Hepatocyte (in vitro differentiated cells): ENCODE measurements around the gene PTGER2.

Experiments
- EZH2phosphoT487 ChIP-seq: fragments of 200-600 bp; sonication (generic); IDR thresholded peaks from one replicate; pipeline ENCODE4 v1.6.1; 2018; ENCODE audit warnings: antibody characterized with exemption, mild to moderate bottlenecking, low read depth, moderate library complexity; ENCODE audit not compliant: unreplicated experiment, severe bottlenecking
- TF ChIP-seq, protein P1 (sequence below): fragments of 200-600 bp; sonication (generic); IDR thresholded peaks from 2 replicates; pipeline ENCODE4 v1.5.1; 2016; ENCODE audit warnings: antibody characterized with exemption, mild to moderate bottlenecking; ENCODE audit not compliant: poor library complexity

- no peak for TF ChIP-seq EZH2phosphoT487
- TF ChIP-seq, protein P1, sequence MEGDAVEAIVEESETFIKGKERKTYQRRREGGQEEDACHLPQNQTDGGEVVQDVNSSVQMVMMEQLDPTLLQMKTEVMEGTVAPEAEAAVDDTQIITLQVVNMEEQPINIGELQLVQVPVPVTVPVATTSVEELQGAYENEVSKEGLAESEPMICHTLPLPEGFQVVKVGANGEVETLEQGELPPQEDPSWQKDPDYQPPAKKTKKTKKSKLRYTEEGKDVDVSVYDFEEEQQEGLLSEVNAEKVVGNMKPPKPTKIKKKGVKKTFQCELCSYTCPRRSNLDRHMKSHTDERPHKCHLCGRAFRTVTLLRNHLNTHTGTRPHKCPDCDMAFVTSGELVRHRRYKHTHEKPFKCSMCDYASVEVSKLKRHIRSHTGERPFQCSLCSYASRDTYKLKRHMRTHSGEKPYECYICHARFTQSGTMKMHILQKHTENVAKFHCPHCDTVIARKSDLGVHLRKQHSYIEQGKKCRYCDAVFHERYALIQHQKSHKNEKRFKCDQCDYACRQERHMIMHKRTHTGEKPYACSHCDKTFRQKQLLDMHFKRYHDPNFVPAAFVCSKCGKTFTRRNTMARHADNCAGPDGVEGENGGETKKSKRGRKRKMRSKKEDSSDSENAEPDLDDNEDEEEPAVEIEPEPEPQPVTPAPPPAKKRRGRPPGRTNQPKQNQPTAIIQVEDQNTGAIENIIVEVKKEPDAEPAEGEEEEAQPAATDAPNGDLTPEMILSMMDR = no peak
Observed at GRCh38 chr14:52266179-52266578, 47.9 kb upstream of the PTGER2 start.
